HPDE6-E6E7 (cell line): ENCODE measurements around the gene FH.

Experiments used
- DNase-seq: peaks from one replicate; pipeline ENCODE4 v3.0.0; 2011; ENCODE audit warnings: missing footprints; ENCODE audit errors: extremely low spot score

Gene FH

GRCh38 chr1:241459186-241459802 is 60.3 kb downstream of the FH start:
- DNase-seq, result no peak

DNA sequence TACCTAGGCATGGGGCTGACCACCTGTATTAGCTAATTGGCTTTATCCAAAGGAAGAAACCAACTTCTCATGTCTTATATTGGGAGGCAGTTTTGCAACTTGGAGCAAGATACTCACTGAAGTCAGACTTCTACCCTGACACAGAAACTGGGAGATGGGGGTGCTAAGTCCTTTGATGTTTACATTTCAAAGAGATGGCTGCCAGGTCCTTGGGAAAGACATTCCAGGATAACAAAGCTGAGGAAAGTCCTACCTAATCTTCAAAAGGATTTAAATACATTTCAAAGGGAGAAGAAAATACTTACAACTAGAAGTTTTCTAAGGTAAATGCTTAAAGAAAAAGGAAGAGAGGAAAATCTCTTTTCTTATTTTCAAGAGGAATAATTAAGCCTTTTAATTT is 62.1 kb downstream of the FH start:
- DNase-seq, result no peak

GRCh38 chr1:241456743-241457142 is 62.8 kb downstream of the FH start:
- no peak for DNase-seq

GRCh38 chr1:241453732-241454131 is 65.8 kb downstream of the FH start:
- no peak for DNase-seq

DNA sequence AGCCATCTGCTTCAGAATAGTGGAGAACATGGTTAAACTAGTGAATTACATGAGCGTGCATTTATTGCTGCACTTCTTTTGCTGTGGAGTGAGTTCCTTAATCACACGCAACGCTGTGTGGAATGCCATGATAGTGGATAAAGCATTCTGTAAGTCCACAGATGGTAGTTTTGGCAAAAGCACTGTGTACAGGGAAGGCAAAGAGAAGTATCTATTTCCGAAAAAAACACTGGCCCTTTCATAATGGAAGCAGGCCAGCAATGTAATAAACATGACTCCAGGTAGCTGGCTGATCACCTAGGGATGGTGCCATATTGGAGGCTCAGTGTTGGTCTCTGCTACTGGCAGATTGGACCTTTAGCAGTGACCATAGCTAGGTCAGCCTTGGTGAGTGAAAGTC is 67.6 kb downstream of the FH start:
- no peak for DNase-seq
